GM18507 (cell line): ENCODE results near the gene CDK9.

Experiments used
- DNase-seq: peaks from one replicate; pipeline ENCODE4 v3.0.0; 2011; ENCODE audit warnings: low read depth; ENCODE audit not compliant: insufficient read length; ENCODE audit errors: extremely low spot score
- FAIRE-seq: peaks from 2 replicates; lab custom pipeline; 2011; peaks lifted over from hg19 to GRCh38; lab: Jason Lieb, UNC

Gene CDK9

DNA sequence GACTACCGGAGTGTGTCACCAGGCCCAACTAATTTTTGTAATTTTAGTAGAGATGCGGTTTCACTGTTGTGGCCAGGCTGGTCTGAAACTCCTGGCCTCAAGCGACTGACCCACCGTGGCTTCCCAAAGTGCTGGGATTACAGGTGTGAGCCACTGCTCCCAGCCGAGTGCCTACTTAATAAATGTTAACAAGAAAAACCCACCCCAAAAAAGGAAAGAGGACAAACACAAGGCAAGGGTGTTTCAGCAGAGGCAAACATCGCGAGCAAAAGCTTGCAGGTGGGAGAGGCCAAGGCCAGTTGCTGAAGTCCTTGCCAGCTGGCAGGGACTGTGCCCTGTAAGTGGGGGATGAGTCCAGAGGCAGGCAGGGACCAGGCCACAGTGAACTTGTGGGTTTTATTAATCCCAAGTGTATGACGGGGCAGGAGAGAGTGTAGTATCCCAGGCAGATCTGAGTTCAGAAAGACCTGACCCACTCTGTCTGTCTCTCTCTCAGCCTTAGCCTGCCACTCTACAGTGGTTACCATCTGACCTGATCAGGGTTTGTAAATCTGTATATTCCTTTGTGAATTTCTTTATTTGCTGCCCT, 10.5 kb downstream of the CDK9 start:
- no peak for FAIRE-seq
- no peak for DNase-seq

DNA sequence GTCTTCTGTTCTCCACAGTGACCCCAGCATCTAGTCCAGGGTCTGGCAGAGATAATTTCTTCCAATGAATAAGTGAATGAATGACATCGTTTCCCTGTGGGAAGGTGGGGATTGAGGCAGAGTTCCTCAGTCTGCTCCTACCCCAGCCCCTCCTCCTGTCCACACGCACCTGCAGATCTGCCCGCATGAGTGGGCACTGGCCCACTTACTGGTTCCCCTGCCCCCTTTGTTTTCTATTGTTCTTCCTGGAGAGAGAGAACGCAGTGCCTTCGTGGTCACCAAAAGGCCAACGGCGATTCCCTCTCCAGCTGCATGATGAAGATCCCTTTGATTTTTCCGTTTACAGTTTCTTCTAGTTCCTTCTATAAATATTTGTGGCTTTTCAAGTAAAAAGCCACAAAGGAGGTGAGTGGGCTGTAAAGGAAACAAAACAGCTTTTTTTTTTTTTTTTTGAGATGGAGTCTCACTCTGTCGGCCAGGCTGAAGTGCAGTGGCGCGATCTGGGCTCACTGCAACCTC, 11.1 kb downstream of the CDK9 start:
- DNase-seq (no peak), FAIRE-seq (no peak)

DNA sequence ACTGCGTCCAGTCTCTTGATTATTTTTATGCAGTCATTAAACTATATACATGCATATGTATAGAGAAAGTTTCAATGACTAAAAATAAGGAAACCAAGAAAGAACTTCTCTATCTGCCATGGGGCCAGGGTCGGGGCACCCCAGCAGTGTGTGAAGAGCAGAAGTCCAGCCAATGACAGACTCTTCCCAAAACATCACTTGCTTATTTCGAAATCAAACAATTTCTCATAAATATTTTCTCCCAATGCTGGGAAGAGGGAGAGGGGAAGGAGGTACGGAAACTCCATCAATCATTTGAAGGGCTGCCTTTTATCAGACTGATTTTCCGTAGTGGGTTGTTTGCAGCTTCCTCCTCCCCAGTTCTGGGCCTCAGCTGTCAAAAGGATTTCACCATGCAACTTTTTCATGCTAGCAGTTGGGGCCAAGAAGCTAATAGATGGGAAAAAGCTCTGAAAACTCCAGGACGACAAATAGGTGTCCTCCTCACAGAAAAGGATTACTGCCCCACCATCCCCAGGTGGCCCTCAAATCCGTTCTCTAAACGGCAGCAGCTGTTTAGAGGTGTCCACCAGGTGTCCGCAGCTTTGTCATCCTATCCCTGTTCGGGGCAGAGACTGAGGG, 16.2 kb downstream of the CDK9 start:
- FAIRE-seq (no peak), DNase-seq (no peak)

DNA sequence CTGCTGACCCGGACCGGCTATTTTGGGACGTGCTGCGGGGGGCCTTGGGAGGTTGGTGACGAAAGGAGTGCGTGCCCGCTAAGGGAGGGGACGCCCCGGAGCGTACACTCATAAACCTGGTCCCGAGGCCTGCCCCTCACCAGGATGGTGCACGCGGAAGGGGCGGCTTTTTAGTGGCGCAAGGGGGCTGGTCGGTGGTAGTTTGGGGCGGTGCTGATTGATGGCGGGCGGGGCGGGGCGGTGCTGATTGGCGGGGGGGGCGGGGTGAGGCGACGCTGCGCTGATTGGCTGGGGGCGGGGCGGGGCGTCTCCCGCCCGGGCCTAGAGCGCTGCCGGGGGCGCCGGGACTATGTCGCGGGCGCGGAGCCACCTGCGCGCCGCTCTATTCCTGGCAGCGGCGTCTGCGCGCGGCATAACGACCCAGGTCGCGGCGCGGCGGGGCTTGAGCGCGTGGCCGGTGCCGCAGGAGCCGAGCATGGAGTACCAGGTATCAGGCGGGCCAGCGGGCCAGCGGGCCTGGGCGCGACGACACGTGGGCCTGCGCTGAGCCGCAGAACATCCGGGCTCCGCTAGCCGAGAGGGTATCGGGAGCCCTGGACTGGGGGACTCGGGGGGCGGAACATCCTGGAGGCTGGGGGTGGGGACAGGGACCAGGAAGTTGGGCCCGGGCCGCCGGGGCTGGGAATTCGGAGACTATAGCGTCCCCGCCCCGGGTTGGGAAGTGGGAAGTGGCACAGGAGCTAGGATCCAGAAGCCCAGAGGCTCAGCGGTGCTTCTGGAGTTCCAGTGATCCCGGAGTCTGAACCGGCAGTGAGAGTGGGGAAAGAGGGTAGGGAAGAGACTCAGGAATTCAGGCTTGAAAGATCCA, 17.0 kb downstream of the CDK9 start, which contains the start of gene FPGS:
FPGS (plus strand) TSS at position 307 of the 868 bp plus-strand sequence; CDS start at position 350, 43 bp downstream.
- FAIRE-seq, result peak; percentile 82
- DNase-seq, result peak; percentile 95

DNA sequence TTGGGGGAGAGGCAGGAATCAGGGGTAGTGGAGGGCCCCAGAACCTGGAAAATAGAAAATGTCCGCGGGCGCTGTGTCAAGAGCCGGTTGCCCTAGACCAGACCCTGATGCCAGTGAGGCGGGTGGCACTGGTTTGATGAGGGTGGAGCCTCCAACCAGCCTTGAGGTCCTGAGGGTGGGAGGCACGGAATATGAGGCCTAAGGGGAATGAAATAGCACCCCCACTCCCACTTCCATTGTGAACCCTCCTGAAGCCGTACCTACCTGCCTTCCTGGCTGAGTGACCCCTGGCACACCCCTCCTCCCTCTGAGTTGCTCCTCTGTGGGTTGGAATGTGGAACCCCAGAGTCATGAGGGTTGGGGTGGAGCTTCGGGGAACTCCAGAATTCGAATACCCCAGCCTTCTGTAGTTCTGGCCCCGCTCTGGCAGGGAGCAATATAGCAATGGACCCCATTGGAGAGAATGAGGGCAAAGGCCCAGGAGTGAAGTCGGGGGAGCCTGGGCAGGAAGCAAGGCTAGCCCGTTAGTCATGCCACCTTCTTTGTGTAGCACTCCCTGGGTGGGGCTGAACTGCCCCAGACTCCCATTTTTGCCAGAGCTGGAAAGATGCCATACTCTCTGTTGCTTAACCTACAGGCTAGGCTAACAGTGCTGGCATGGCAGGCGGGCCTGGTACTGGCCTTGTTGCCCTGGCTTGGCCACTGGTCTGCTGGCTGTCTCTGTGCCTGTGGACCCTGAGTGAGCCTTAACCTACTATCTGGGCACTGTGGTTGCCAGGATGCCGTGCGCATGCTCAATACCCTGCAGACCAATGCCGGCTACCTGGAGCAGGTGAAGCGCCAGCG, 17.9 kb downstream of the CDK9 start:
- no peak for DNase-seq

DNA sequence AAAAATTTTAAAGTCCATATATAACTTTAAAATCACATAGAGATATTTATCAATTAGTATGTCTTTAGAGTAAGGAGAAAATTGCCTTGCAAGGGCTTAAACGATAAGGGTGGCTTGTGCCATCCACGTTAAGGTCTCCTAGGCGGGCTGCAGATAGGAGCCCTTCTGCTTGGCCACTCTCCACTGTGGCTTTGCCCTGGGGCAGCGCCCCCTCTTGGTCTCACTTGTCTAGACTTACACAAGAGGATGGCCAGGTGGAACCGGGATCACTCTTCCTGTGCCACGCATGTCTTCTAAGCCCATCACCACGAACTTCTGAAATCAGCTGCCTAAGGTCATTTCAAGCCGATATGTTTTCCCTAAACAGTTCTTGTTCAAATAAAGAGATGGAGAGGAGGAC, 19.8 kb downstream of the CDK9 start:
- no peak for DNase-seq
- FAIRE-seq, result no peak

More for the DNA sequence above, 17.9 kb downstream of the CDK9 start:
- FAIRE-seq, result peak; percentile 44

DNA sequence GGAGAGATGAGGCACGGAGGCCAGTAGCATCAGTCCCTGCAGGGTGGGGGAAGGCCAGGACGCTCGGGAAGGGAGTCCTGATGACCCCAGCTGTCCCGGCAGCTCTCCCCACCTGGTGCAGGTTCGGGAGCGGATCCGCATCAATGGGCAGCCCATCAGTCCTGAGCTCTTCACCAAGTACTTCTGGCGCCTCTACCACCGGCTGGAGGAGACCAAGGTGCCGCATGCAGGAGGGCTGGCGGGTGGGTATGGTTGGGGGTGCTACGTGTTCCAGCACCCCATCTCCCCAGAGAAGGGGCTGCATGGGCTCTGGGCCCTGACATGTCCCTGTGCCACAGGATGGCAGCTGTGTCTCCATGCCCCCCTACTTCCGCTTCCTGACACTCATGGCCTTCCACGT, 21.0 kb downstream of the CDK9 start:
- FAIRE-seq (no peak), DNase-seq (no peak)

DNA sequence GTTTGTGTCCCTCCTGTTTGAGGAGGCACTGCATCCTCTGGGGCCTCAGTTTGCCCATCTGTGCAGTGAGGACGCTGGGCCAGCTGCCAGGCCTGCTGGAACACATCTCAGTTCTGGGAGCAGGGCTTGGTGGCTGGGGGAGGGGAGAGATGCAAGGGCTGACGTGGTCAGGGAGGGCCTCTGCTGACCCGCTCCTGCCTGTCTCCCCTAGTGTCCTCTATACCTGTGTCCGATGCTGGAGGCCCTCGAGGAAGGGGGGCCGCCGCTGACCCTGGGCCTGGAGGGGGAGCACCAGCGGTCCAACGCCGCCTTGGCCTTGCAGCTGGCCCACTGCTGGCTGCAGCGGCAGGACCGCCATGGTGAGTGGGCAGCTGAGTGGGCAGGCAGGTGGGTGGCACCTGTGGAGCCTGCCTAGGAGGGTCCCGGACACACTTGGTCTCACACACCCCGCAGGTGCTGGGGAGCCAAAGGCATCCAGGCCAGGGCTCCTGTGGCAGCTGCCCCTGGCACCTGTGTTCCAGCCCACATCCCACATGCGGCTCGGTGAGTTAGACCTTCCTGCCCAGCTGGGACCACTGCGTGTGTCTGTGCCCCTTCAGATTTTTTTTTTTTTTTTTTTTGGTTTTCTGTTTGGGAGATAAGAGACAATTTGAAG, 22.6 kb downstream of the CDK9 start:
- FAIRE-seq, result no peak
- DNase-seq, result no peak

DNA sequence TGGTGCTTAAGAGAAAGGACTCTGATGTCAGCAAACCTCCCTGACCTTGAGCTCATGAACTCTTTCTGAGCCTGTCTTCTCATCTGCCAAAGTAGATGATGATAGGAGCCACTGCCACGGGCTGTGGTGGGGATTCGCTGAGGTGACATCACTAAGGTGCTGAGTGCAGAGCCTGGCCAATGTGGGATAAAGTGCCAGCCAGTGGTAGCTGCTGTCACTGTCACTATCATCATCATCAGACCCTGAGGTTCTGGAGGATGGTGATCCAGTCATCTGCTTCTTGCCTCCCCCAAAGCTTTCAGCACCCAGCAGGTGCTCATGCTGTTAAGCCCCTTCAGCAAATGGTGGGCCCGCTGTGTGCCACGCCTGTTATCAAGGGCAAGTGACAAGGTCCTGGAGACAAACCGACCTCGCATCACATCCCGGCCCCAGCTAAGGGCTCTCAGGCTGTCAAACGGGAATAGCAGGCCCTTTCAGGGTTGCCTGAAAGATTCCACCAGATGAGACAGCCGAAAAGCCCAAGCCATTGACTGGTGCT, 23.2 kb downstream of the CDK9 start:
- FAIRE-seq (no peak), DNase-seq (no peak)

DNA sequence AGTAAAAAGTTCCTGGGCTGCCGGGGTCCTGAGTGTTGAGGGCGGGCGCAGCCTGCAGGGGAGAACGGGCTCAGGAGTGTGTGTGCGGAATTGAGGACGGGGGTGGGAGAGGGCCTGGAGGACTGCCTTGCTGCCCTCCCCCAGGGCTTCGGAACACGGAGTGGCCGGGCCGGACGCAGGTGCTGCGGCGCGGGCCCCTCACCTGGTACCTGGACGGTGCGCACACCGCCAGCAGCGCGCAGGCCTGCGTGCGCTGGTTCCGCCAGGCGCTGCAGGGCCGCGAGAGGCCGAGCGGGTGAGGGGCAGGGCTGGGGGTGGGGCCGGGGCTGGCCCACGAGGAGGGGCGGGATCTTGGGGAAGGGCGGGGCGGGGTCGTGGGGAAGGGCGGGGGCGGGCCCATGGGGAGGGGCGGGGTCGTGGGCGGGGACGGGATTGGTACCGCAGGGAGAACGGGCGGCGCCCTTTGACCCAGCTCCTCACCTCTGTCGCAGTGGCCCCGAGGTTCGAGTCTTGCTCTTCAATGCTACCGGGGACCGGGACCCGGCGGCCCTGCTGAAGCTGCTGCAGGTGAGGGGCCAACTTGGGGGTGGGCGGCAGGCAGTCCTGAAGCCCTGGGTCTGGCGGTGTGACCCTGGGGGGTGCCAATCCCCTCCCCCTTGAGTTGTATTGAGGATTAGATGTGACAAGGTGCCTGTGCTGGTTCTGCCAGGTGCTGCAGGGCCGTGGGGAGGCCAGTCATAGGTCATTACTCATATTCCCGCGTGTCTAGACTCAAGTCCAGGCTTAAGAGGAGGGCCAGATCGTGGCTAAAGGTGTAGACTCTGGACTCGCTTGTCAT, 23.9 kb downstream of the CDK9 start:
- FAIRE-seq, result no peak
- no peak for DNase-seq

DNA sequence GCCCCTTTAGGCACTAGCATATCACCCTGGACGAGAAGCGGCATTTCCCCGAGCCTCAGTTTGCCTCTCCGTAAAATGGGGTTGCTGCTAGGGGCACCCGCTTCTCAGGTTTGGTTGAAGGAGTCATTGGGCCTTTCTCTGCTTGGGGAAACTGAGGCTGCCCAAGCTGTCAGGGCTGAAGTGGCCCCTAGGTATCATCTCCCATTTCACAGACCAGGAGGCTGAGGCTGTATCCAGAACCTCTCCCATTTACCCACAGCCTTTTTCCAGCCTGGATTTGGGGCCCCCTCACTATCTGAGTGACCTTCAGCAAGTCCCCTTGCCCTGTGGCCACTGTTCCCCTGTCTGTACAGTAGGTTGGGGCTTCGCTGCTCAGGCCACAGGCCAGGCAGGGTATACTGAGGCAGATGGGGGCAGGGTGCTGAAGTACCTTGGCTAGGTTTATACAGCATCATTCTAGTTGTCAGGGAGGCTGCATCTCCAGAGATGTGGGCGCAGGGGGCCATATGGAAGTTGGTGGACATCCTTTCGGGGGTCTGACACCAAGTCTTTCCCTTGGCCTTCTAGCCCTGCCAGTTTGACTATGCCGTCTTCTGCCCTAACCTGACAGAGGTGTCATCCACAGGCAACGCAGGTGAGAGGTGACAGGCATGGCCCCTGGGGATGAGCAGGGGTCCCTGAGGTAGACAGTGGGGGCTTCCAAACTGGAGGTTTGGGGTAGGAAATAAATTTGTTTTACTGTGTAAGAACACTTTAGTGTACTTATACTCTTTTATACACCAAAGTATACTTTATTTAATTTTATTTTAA, 24.7 kb downstream of the CDK9 start:
- FAIRE-seq (no peak), DNase-seq (no peak)

DNA sequence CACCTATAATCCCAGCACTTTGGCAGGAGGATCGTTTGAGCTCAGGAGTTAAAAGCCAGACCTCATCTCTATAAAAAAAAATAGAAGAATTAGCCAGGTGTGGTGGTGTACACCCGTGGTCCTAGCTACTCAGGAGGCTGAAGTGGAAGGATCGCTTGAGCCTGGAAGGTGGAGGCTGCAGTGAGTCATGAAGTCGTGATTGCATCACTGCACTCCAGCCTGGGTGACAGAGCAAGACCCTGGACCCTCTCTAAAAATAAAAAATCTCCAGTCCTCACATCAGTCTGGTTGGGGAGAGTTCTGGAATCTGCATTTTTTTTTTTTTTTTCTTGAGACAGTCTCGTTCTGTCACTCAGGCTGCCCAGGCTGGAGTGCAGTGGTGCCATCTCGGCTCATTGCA, 26.2 kb downstream of the CDK9 start:
- DNase-seq (no peak), FAIRE-seq (no peak)

DNA sequence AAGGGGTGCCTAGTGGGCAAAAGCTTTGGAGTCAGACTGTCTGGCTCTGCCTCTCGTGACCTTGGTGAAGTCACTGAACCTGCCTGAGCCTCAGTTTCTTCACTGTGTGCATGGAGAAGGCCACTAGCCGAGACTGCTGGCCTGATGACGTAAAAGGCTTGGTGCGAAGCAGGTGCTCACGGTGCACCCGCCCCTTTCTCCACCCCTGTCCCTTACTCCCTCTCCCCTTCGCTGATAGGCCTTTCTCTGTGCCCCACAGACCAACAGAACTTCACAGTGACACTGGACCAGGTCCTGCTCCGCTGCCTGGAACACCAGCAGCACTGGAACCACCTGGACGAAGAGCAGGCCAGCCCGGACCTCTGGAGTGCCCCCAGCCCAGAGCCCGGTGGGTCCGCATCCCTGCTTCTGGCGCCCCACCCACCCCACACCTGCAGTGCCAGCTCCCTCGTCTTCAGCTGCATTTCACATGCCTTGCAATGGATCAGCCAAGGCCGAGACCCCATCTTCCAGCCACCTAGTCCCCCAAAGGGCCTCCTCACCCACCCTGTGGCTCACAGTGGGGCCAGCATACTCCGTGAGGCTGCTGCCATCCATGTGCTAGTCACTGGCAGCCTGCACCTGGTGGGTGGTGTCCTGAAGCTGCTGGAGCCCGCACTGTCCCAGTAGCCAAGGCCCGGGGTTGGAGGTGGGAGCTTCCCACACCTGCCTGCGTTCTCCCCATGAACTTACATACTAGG, 27.3 kb downstream of the CDK9 start:
- no peak for DNase-seq
- FAIRE-seq, result no peak

DNA sequence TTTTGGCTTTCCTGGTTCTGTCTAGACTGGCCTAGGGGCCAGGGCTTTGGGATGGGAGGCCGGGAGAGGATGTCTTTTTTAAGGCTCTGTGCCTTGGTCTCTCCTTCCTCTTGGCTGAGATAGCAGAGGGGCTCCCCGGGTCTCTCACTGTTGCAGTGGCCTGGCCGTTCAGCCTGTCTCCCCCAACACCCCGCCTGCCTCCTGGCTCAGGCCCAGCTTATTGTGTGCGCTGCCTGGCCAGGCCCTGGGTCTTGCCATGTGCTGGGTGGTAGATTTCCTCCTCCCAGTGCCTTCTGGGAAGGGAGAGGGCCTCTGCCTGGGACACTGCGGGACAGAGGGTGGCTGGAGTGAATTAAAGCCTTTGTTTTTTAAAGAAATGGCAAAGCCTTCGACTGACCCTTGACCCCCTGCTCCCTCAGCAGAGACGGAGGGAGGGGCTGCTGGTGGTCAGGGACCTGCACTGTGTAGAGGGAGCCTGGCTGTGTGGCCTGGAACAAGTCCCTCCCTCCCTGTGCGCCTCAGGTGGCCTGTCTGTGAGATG, 27.9 kb downstream of the CDK9 start:
- FAIRE-seq, result no peak
- no peak for DNase-seq

DNA sequence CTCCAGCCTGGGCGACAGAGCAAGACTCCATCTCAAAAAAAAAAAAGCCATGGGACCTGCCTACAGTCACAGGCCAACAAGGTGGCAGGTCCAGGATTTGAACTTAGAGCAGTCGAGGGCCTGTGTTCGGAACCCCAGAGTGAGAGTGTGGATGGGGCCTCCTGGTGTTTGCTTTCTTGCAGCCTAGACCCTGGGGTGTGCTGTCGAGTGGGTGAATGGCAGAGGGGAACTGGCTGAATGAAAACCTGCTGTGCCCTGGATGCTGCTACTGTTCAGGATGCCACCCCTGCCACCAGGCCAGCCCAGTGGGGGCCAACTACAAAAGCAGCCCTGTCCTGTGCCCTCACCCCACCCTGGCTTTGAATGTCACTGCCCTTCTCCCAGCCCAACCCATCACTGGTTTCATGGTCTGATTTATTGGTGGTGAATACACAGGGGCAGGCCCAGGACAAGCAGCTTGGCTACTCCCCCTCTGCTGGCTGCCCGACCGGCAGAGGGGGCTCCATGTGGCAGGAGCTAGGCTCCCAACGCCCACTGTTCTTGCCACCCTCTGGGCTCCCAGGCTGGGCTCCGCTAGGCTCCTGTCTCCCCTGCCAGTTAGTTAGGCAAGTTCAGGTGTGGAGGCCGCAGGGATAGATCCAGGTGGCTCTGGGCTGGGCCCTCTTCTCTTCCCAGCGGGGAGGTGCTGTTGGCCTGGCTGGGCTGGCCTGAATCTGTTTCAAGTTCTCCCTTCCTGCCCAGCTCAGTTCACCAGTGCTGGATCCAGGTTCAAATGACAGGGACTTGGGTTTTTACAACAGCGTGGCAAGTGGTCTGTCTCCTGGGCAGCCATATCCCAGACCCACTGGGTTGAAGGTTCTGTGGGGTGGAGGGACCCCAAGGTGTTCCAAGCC, 29.0 kb downstream of the CDK9 start:
- FAIRE-seq, result no peak
- no peak for DNase-seq
